ENCODE data around the gene CAMSAP2.
A peak's percentile ranks its signal among the peaks of the same experiment; 100 is the strongest.

CAMSAP2 gene

DNA sequence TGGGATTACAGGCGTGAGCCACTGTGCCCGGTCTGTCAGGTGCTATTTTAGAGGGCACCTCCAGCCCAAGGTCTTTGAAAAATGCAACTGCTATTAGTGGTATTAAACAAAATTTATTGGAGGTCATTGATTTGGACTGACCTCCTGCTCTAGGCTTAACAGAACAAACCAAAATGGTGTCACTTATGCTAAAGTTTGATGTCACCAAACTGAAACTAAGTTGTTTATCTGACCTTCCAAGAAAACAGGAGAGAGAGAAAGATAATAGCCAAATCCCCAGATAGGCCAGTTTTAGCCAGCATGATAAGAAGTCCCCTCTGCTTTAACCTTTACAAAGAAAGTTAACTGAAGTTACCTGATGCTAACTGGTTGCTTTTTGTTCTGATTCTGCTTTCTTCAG lies 147.9 kb downstream of the CAMSAP2 start:
- no peak for DNase-seq

DNA sequence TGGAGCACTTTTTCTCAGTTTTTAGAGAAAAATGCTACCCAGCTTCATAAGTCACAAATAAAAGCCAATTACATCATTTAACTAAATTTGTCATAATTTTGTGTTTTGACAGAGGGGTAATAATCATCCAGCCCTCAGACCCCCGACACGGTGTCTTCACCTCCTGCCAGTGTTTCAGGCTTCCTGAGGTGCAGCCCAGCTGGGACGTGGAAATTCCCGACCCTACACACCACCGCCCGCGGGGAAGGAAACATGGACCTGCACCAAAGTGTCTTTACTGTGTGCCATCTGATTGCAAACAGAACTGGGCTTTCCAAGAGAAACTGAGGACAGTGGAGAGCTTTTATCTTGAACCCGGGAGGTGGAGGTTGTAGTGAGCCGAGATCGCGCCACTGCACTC lies 148.3 kb downstream of the CAMSAP2 start:
- DNase-seq, result no peak

GRCh38 chr1:200887772-200888348 lies 149.2 kb downstream of the CAMSAP2 start:
- no peak for DNase-seq

DNA sequence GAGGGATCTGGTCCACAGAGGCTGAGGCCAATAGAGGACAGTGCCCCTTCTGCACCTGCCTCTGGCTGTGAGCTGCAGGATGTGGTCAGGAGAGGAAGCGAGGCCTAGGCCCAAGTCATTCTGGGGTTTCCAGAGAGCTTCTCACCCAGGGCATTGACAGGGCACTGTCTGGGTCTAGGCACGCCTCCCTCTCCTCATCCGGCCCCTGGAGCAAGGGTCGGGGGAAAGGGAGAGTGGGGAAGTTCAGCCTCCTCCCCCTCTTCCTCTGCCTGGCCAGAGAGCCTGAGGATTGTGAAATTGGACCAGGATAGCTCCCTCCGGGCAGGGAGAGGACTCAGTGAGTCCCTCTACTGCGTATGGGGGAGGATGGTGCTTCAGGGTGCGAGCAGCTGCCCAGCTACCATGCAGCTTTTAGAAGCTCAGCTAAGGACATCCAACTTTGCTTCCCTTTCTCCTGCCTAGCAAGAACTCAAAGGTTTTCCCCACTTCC lies 149.7 kb downstream of the CAMSAP2 start:
- peak; percentile 40 for DNase-seq

- DNase-seq, result no peak
Measured at GRCh38 chr1:200889571-200889970, 150.9 kb downstream of the CAMSAP2 start.

- DNase-seq, result no peak
Measured at GRCh38 chr1:200890027-200890426, 151.3 kb downstream of the CAMSAP2 start.

GRCh38 chr1:200890818-200891773 lies 152.4 kb downstream of the CAMSAP2 start:
- peak; percentile 25 for DNase-seq

DNA sequence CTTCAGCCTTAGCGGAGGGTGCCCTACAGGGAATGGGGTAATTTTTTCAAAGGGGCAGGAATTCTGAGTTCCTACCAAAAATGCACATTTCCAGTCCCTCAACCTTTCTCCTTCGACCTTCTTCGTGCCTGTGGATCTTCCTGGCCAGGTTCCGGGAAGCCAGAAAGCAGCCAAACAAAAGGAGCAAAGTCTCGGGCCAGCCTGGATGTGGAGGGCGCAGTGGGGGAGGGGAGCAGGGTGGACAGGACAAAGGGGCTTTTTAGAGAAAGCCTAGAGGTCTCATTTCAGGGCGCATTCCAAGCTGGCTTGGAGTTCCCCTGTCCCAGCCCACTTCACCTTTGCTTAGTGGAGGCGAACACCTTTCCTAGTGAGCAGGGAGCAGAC lies 153.1 kb downstream of the CAMSAP2 start:
- no peak for DNase-seq

- DNase-seq, result no peak
Measured at GRCh38 chr1:200892546-200892945, 153.9 kb downstream of the CAMSAP2 start.

DNA sequence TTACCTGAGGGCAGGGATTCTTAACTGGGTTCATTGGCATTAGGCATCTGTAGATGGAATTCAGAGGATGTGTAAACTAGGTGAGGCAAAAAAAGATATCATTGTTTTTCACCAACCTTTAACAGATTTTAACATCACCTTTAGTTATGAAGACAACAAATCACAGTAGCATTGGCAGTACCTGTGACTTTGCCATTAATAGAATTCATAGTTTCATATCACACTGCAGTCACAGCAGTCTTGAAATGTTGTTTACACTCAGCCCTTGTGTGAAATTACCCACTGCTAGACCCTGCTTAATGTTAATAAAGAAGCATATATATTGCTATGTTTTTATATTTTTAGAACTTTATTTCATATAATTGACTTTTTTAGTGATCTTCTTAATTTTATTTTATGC lies 154.3 kb downstream of the CAMSAP2 start:
- DNase-seq, result no peak

GRCh38 chr1:200893411-200893901 lies 154.8 kb downstream of the CAMSAP2 start:
- no peak for DNase-seq

GRCh38 chr1:200894712-200895442 lies 156.2 kb downstream of the CAMSAP2 start, which contains the start of gene INAVA:
Gene INAVA, plus strand, starts transcription at chr1:200894900. Its CDS starts 3,501 bp downstream, at chr1:200898401.
- DNase-seq, result no peak

DNA sequence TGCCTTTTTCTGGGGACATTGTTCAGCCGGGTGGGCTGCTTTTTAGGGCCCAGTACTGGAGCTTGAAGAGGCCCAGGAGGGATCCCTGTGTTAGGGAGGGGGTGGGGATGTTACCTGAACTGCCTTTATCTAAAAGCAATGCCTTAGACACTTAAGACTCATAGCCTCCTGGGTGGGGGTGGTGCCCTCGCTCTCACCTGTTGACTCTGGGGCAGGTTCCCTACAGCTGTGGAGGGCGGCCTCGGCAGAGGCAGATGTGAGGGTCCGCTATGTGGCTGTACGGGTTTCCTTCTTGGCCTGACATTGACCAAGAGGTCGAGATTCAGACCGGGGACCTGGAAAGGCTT lies 156.7 kb downstream of the CAMSAP2 start:
- DNase-seq, result no peak

- no peak for DNase-seq
Measured at GRCh38 chr1:200895801-200896530, 157.3 kb downstream of the CAMSAP2 start.

DNA sequence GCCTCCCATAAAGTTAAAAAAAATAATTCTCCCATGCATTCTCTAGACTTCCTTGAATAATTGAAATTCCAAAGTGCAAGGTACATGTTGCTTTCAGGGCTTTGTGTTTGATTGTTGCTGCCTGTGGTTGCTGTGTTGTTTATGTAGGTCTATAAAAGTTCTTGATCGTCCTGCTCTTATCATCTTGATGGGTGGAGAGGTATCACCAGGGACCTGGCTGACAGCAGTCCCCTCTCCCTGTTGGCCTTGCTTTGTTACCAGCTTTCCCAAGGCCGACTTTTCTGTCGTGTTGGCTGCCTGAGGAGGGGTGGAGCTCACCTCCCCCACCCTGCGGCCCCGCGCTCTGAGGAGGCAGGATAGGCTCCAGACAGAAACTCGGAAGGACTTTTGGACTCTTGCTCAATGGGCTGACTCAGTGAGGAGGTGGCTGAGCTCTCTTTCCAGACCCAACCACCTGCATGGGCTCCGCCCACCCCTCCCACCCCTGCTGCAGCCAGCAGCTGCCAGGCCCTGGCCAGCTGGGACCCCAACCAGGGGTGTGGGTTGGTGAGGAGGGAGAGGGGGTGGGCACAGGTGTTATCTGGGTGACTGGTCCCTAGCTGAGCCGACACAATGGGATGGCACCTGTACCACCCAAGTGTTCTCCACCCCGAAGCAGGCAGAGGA lies 158.0 kb downstream of the CAMSAP2 start:
- no peak for DNase-seq

DNA sequence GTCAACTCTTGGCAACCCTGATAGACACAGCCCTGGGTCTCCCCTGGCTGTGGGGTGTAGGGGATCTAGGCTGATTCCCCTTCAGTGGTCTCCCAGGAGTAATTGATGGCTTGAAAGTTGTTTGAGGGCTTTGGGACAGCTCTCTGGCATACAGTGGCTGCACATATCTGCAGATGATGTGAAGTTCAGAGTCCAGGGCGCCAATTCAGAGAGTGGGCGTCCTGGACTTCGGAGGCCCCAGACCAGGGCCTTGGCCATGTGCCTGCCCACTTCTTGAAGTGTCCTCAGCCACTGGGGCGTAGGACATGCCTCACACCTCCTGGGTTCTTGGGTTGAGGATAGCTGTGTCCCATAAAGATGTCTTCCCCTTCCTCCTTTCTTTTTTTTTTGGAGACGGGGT lies 158.6 kb downstream of the CAMSAP2 start:
- DNase-seq, result no peak

DNA sequence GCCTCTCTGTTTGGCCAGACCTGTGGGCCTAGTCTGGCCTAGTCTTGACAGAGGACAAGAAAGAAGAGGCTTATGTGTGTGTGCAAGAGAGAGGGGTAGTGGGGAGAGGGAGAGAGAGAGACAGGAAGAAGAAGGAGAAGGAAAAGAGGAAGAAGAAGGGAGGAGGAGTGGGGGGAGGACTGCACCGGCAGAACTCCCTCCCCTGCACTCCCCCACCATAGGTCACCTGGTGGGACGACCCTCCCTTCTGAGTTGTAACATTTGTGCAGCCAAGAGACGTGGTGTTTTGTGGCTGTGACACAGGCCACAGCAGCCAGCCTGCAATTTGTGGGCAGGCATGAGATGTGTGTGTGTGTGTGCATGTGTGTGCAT lies 160.3 kb downstream of the CAMSAP2 start:
- DNase-seq, result no peak

DNA sequence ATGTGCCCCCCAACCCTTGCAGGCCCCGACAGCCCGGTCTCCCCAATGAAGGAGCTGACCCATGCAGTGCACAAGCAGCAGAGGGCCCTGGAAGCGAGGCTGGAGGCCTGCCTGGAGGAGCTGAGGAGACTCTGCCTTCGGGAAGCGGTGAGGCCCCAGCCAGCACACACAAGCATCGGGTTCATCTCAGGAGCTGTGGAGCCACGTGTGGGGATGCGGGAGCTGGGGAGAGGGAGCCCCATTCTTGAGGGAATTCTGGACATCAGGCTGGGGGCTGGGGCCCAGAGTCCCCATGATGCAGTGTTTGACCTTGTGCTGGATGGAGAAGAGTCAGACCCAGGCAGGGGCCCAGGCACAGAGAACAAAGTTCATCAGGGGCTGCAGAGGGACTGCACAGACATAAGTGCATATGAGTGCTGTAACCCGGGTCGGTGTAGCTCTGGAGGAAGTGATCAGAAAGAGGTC lies 160.8 kb downstream of the CAMSAP2 start:
- DNase-seq, result no peak

DNA sequence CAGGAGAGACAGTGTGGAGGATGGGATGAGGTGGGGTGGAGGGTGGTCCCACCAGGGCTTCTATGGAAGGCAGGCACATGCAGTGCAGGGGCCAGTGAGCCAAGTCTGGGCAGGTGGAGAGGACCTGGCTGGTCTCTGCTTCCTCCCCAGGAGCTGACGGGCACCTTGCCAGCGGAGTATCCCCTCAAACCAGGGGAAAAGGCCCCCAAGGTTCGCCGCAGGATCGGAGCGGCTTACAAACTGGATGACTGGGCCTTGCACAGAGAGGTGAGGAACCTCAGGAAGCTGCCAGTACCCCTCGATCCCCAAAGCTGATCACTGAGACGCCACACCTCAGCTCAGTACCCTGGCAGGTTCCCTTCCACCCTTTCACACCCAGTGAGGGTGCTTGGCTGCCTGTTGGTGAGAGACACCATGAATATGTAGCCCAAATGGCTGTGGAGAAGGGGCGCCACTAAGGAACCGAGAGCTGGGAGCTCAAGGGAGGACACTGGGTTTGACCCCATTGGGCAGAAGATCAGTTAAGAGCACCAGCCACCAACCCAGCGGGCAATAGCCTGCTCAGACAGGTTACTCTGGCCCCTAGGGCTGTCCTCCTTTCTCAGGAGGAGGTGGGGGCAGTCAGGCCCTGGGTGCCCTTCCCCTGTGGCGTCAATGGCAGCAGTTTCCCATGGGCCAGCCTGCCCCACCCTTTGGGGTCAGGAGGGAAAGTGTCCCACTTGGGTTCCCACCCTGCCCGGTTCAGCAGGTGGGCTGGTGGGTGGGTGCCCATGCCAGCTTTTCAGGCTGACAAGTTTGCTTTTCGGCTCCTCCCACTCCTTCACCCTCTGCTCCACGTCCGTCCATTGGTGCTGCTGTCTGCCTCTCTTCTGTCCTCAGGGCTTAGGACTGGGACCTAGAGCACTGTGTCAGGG lies 161.5 kb downstream of the CAMSAP2 start:
- no peak for DNase-seq

DNA sequence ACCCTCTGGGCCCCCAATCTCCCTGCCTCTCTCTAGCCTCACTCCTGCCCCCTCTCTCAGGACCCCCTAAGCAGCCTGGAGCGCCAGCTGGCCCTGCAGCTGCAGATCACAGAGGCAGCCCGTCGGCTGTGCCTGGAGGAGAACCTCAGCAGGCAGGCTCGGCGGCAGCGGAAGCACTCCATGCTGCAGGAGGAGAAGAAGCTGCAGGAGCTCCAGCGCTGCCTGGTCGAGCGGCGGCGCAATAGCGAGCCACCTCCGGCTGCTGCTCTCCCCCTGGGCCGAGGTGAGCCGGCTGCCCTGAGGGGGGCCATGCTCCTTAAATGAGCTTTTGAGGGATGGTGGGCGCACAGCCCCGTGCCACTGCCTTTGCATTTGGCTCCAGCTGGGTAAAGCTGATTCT lies 162.2 kb downstream of the CAMSAP2 start:
- no peak for DNase-seq

- DNase-seq, result no peak
Measured at GRCh38 chr1:200901350-200901749, 162.7 kb downstream of the CAMSAP2 start.

Measured in stimulated activated CD4-positive, alpha-beta T cell treated with anti-CD3 and anti-CD28 coated beads, Interleukin-4, amount 100 ng/mL, for 1 hour (primary cell).